ENCODE results near the gene MCMBP.
"Not testable (repeated sequence)": the region's sequence is repeated elsewhere in the genome, so short reads cannot be mapped to it uniquely, and the experiment has no call there.

The MCMBP gene

GRCh38 chr10:119872610-119872859 lies at the start of gene MCMBP:
Gene MCMBP, minus strand, starts transcription at chr10:119872843. Its CDS starts 259 bp downstream, at chr10:119872584.
- Histone ChIP-seq H3K27ac (peak within 1 kb of the TSS; percentile 96), H3K4me3 (ENCODE audit: low read depth, low read length) (peak within 1 kb of the TSS; percentile 71), H3K36me3 (peaks cover 5% of the 10 kb centered on the region), H3K9me3 (ENCODE audit: severe bottlenecking) (no peaks in the 10 kb centered on the region), H3K27me3 (ENCODE audit: insufficient read depth, low read depth, severe bottlenecking) (no peaks in the 10 kb centered on the region)
- no peak for TF ChIP-seq CTCF (IDR thresholded peaks at IDR 0.05; ENCODE audit: low read depth, low read length)
- no peak for DNase-seq

GRCh38 chr10:119919826-119920225 lies 47.2 kb upstream of the MCMBP start:
- H3K27me3 ChIP-seq (ENCODE audit: insufficient read depth, low read depth, severe bottlenecking): no peaks in the 10 kb centered on the region
- no peak for DNase-seq
- H3K27ac ChIP-seq: no peak overlapping the region
- peaks cover 71% of the 10 kb centered on the region for H3K36me3 ChIP-seq
- TF ChIP-seq CTCF (IDR thresholded peaks at IDR 0.05; ENCODE audit: low read depth, low read length): no peak
- H3K9me3 ChIP-seq (ENCODE audit: severe bottlenecking): no peaks in the 10 kb centered on the region
- H3K4me3 ChIP-seq (ENCODE audit: low read depth, low read length): no peak overlapping the region

GRCh38 chr10:119919271-119919670 lies 46.6 kb upstream of the MCMBP start:
- H3K4me3 ChIP-seq (ENCODE audit: low read depth, low read length): no peak overlapping the region
- DNase-seq: no peak
- peaks cover 69% of the 10 kb centered on the region for H3K36me3 ChIP-seq
- no peak overlapping the region for H3K27ac ChIP-seq
- no peaks in the 10 kb centered on the region for H3K27me3 ChIP-seq (ENCODE audit: insufficient read depth, low read depth, severe bottlenecking)
- H3K9me3 ChIP-seq (ENCODE audit: severe bottlenecking): no peaks in the 10 kb centered on the region
- TF ChIP-seq CTCF (IDR thresholded peaks at IDR 0.05; ENCODE audit: low read depth, low read length): no peak

- no peak overlapping the region for H3K4me3 ChIP-seq (ENCODE audit: low read depth, low read length)
- no peaks in the 10 kb centered on the region for H3K9me3 ChIP-seq (ENCODE audit: severe bottlenecking)
- DNase-seq: no peak
- no peaks in the 10 kb centered on the region for H3K27me3 ChIP-seq (ENCODE audit: insufficient read depth, low read depth, severe bottlenecking)
- peaks cover 73% of the 10 kb centered on the region for H3K36me3 ChIP-seq
- TF ChIP-seq CTCF (IDR thresholded peaks at IDR 0.05; ENCODE audit: low read depth, low read length): no peak
- no peak overlapping the region for H3K27ac ChIP-seq
These were observed 45.1 kb upstream of the MCMBP start for GRCh38 chr10:119917777-119918176.

GRCh38 chr10:119910689-119911088 lies 38.0 kb upstream of the MCMBP start:
- no peak for TF ChIP-seq CTCF (IDR thresholded peaks at IDR 0.05; ENCODE audit: low read depth, low read length)
- Histone ChIP-seq H3K27me3 (ENCODE audit: insufficient read depth, low read depth, severe bottlenecking) (no peaks in the 10 kb centered on the region), H3K27ac (no peak overlapping the region), H3K9me3 (ENCODE audit: severe bottlenecking) (no peaks in the 10 kb centered on the region), H3K4me3 (ENCODE audit: low read depth, low read length) (no peak overlapping the region), H3K36me3 (peaks cover 62% of the 10 kb centered on the region)
- DNase-seq: no peak

GRCh38 chr10:119908166-119908565 lies 35.5 kb upstream of the MCMBP start:
- DNase-seq: no peak
- H3K4me3 ChIP-seq (ENCODE audit: low read depth, low read length): no peak overlapping the region
- H3K36me3 ChIP-seq: peaks cover 72% of the 10 kb centered on the region

GRCh38 chr10:119907695-119908094 lies 35.1 kb upstream of the MCMBP start:
- H3K36me3 ChIP-seq: peaks cover 72% of the 10 kb centered on the region
- H3K27me3 ChIP-seq (ENCODE audit: insufficient read depth, low read depth, severe bottlenecking); H3K27ac ChIP-seq; DNase-seq; H3K9me3 ChIP-seq (ENCODE audit: severe bottlenecking); H3K4me3 ChIP-seq (ENCODE audit: low read depth, low read length): not testable (repeated sequence)

More at GRCh38 chr10:119908166-119908565, 35.5 kb upstream of the MCMBP start:
- no peak for TF ChIP-seq CTCF (IDR thresholded peaks at IDR 0.05; ENCODE audit: low read depth, low read length)
- Histone ChIP-seq H3K27me3 (ENCODE audit: insufficient read depth, low read depth, severe bottlenecking) (no peaks in the 10 kb centered on the region), H3K27ac (no peak overlapping the region), H3K9me3 (ENCODE audit: severe bottlenecking) (no peaks in the 10 kb centered on the region)

All from WERI-Rb-1 (cell line).